T-helper 2 cell (primary cell): ENCODE measurements around the gene FAM181A.
A peak's percentile ranks its signal among the peaks of the same experiment; 100 is the strongest.

Experiments used
- DNase-seq, 5 experiments: peaks; one replicate each; pipeline versions ENCODE4 v3.0.0 to v3.0.0-alpha.2; 2012 to 2022

FAM181A gene

DNA sequence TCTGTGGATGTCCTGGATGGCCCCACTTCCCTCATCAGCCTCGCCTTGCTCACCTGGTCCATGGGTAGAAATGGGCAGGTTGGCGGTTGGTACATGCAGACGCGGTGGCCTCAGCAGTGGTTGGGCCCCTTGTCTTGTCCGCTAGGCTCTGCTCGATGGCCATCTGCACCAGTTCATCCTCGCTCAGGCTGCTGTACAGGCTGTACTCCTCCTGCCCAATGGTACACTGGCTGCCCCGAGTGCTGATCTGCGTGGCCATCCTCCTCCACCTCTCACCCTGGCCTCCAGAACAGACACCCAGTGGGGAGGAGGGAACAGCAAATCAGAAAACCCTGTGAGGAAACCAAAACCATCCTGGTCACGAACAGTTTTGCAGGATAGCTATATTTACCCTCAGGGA lies 37.1 kb downstream of the FAM181A start:
- no peak for DNase-seq

- no peak for DNase-seq
Measured at GRCh38 chr14:93964820-93965286, 37.7 kb downstream of the FAM181A start.

- no peak for DNase-seq
Measured at GRCh38 chr14:93965287-93965821, 38.2 kb downstream of the FAM181A start.

DNA sequence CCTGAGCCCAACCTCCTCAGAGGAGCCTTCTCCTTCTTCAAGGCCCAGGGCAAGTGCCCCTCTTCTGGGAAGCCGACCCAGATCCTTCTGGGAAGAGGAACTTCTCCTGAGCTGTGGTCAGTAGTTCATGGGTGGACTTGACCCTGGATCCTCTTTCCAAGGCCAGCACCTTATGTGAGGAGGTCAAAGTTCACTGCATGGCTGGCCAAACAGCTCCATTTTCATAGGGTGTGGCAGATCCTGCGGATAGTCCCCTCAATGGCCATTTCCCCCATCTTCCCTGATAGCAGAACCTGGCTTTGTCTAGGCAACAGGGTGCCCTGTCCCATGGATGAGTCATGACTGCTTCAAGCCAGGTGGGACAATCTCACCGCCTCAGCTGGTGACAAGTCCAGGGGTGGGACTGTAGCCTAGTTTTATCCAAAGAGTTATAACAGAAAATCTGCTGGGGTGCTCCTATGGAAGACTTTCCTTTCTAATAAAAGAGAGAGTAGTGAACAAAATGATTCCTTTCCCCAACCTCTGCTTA lies 38.9 kb downstream of the FAM181A start:
- DNase-seq = no peak

GRCh38 chr14:93967637-93968250 lies 40.6 kb downstream of the FAM181A start:
- no peak for DNase-seq

DNA sequence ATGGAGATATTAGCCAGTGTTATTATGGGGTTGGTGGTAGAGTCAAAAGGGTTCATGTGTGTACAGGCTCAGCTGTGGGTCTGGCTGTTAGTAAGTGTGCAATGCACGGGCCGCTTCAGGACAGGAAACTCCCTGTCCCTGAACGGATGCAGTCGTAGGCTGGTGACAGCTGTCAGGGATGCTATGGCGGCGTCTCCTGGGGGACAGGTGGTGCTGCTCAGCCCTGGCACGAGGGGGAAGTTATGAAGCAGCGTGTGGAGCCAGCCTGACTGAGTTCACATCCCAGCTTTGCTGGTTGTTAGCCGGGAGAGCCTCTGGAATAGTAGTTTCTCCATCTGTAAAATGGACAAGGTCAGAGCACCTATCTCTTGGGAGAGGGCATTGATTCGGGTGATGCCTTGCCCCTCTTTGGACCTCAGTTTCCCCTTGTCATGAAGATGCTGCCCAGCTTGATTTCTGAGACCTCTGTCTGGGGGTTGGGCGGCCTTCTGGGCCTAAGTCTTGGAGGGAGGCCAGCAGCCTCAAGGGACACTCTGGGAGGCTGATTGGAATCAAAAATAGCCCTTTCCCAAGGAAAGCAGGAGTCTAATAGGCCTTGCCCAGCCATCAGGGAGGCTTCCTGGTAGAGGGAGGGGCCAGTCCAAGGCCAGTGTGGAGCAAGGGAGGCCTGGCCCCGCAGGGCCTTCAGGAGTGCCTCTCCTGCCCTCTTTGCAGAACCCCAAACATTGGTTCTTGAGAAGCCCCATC lies 42.1 kb downstream of the FAM181A start:
- no peak for DNase-seq

GRCh38 chr14:93970585-93970964 lies 43.4 kb downstream of the FAM181A start:
- DNase-seq = peak; percentile 39 to 91 (median 56)

DNA sequence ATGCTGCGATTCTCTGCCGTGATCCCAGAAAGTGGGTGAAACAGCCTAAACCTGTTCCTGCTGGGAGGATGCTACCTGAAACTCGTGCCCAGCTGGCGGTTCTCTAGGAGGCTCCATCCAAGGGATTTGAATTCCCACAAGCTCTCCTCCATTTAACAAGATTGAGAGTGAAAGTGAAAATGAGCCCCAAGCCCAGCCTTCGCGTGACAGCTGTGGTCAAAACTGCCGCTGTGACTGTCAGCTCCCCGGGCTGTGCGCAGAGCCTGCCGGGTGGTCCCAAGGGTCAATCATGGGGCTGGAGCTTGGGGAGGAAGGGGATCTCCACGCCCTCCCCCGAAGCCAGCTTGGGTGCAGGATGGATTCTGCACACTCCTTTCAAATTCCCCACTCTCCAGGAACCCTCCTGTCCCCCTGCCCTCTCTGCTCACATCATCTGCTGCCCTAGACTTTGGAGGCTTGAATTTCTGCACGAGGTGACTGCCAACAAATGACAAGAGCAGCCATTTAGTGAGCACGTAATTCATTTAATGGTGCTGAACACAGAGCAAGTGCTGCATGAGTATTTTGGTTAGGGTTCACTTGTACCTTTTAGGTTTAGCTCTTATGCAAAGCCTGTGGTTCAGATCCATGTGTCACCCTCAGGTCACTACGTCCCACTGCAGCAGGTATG lies 44.0 kb downstream of the FAM181A start:
- peak in 3 of 5 experiments; percentile 32 to 91 (median 41) for DNase-seq

DNA sequence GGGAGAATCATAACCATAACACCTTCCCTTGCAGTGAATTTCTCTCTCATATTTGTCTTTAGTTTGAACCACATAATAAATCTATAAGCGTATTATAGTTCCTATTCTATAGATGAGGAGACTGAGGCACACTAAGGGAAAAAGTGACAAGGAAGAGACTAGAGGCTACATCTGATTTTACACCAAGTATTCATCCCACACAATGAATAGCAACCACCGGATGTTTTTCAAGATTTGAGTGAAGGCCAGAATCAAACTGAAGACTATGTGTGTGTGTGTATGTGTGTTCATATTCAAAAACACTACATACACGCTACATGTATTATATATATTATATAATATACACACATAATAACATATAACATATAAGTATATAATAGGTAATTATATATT lies 44.5 kb downstream of the FAM181A start:
- DNase-seq = peak in 1 of 5 experiments; percentile 90

- DNase-seq = peak in 1 of 5 experiments; percentile 77
Measured at GRCh38 chr14:93972618-93973205, 45.6 kb downstream of the FAM181A start.

- no peak for DNase-seq
Measured at GRCh38 chr14:93973607-93974006, 46.5 kb downstream of the FAM181A start.

DNA sequence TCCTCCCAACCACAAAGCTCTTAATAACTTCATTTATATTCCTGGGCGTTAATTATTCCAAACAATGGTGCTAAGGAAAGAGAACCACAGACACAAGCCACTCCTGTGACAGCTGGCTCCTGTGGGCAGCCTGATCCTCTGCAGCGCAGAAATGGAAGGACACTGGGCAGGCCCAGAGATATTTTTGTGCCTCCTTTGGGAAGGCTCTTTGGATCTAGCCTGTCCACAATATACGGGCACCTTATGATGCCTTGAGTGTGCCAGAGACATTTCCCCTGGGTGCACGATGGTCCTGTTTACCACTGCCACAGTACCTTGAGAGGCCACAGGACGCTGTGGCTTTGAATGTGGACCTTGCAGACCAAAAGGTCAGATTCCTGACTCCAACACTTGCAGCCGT lies 47.2 kb downstream of the FAM181A start:
- DNase-seq = no peak

GRCh38 chr14:93974833-93975232 lies 47.7 kb downstream of the FAM181A start:
- DNase-seq = peak in 1 of 5 experiments; percentile 49

DNA sequence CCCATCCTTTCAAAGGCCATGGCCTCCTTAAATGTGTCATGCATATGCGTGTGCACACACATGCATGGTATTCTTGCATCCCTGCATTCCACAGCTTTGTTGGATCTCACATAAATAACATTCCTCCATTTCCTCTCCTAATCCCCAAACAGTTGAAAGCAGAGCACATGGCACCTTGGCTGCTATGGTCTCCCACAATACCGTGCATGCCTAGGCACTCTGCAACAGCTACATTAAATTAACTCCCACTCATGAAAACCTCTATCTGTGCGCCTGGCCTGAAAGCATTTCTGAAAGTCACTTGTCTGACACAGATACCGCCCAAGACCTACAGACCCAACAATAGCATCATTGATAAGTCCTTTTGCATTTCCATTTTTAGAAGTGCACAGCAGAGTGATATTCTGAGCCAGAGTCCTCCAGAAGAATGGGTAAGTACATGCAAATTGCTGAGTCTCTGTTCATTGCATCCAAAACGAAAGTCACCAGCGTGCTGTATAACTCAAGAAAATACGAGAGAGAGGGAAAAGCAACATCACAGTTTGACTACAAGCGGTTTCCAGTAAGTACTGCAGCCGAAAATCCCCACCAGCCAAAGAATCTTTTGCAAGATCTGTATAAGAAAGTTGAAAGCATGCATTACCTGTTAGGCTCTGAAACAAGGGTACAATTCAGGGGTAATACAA lies 48.8 kb downstream of the FAM181A start:
- DNase-seq = peak in 1 of 5 experiments; percentile 90

DNA sequence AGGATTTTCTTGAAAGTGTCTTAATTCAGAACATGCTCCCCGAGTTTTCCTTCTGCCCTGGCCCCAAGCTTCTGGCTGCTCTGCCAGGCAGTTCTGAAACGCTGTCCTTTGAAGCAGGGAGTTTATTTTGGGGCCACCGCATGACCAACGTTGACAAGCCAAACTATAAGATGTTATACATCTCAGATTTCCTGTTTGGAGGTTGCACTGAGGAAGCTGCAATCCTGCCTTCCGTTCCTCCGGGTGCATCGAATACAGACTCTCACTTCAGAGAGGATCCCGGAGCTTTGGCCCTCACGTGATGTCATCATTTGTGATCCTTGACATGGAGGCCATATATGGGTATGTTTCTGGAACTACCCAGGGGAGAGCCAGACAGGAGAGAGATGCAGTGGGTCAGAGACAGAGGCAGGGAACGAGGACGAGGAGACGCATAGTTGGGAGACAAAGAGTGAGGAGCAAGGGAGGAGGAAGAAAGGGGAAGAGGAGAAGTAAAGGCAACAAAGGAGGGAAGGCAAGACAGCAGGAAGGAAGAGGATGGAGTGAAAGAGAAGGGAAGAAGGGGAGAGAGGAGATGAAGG lies 49.4 kb downstream of the FAM181A start, which contains the start of gene ASB2:
Gene ASB2 (minus strand): TSS at position 94 of the 581 bp plus-strand sequence. CDS start 12,031 bp downstream, outside the sequence.
- peak in 1 of 5 experiments; percentile 80 for DNase-seq

DNA sequence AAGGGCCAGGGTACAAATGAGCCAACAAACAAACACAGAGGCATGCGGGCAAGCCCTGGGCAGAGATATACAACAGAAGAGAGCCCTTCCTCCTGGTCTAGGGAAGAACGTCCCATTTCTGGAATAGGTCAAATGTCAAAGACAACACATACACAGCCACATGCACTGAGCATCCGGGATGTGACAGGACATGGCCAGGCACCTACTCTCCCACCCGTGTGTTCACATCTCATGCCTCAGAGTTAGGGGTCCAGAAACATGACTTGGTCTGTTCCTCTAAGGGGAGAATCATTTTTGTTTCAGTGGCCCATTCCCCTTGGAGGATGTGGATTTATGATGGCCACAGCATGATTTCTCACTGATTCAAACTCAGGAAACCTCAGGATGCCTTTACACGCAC lies 50.0 kb downstream of the FAM181A start:
- no peak for DNase-seq

- DNase-seq = peak in 4 of 5 experiments; percentile 59 to 99 (median 76)
Measured at GRCh38 chr14:93977790-93978581, 50.8 kb downstream of the FAM181A start.

GRCh38 chr14:93978735-93979134 lies 51.6 kb downstream of the FAM181A start:
- no peak for DNase-seq
